C1 segment of cervical spinal cord (tissue), 14 donors: ENCODE measurements around the gene TCN2.
"Not testable (repeated sequence)": the region's sequence is repeated elsewhere in the genome, so short reads cannot be mapped to it uniquely, and the experiment has no call there.

Experiments
- DNase-seq, 14 donors: peaks; one replicate each; lab custom pipeline; 2025; lab: John Stamatoyannopoulos, UW

TCN2 gene

GRCh38 chr22:30609260-30610185 is 2.5 kb downstream of the TCN2 start:
- DNase-seq: peak in 5 of 14 donors; percentile 9 to 40 (median 11)

- DNase-seq: peak in 2 of 14 donors; percentile 1 to 32
These were observed 3.3 kb downstream of the TCN2 start for GRCh38 chr22:30610299-30610698.

GRCh38 chr22:30611197-30611596 is 4.2 kb downstream of the TCN2 start:
- no peak for DNase-seq

- no peak for DNase-seq
These were observed 5.8 kb downstream of the TCN2 start for GRCh38 chr22:30612789-30613188.

DNA sequence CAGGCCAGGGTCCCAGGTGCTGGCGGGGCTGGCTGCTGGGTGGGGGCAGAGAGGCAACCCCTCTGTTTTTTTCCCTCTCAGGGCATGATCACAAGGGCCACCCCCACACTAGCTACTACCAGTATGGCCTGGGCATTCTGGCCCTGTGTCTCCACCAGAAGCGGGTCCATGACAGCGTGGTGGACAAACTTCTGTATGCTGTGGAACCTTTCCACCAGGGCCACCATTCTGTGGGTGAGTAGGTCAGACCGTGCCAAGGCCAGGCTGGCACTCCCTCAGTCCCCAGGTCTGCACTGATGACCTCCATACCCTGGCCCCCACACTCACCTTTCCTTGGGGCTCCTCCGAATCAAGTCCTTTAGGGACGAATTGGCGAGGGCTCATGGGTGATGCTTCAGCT is 7.3 kb downstream of the TCN2 start:
- DNase-seq: no peak

DNA sequence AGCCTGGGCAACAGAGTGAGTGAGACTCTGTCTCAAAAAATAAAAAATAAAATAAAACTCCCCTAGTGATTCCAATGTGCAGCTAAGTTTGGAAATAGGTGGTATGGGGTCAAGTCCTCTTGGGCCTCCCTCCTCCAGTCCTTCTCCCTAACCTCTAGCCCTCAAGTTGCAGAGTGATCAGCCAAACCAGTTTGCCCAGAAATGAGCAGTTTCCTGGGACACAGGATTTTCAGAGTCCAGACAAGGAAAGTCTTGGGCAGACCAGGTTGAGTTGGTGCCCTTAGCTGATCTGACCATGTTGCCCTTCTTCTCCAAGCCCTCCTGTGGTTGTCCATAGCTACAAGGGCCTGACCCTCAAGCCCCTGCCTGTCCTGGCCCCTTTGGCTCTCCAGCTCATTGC is 7.9 kb downstream of the TCN2 start:
- no peak for DNase-seq

DNA sequence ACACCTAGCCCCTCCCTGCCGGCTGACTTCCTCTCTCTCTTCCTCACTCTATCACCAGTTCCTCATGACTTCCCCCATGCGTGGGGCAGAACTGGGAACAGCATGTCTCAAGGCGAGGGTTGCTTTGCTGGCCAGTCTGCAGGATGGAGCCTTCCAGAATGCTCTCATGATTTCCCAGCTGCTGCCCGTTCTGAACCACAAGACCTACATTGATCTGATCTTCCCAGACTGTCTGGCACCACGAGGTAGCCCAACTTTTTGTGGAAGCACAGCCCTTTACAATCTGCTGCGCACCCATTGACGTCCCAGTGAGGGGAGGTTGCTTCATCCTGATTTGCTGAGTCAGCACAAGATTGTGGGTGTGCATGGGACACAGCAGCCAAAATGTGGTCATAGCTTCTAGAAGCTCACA is 8.6 kb downstream of the TCN2 start:
- no peak for DNase-seq

- DNase-seq: no peak
These were observed 10.8 kb downstream of the TCN2 start for GRCh38 chr22:30617819-30618218.

- not testable (repeated sequence) for DNase-seq
These were observed 12.9 kb downstream of the TCN2 start for GRCh38 chr22:30619909-30620308.

- no peak for DNase-seq
These were observed 19.4 kb downstream of the TCN2 start for GRCh38 chr22:30626413-30626812.

GRCh38 chr22:30627471-30627870 is 20.5 kb downstream of the TCN2 start:
- DNase-seq: no peak

- DNase-seq: peak in 6 of 14 donors; percentile 16 to 63 (median 20)
These were observed 21.5 kb downstream of the TCN2 start for GRCh38 chr22:30628491-30628890.

- not testable (repeated sequence) for DNase-seq
These were observed 24.5 kb downstream of the TCN2 start for GRCh38 chr22:30631469-30631868.

GRCh38 chr22:30634471-30635233 is 27.7 kb downstream of the TCN2 start:
- DNase-seq: peak; percentile 41 to 89 (median 82)

DNA sequence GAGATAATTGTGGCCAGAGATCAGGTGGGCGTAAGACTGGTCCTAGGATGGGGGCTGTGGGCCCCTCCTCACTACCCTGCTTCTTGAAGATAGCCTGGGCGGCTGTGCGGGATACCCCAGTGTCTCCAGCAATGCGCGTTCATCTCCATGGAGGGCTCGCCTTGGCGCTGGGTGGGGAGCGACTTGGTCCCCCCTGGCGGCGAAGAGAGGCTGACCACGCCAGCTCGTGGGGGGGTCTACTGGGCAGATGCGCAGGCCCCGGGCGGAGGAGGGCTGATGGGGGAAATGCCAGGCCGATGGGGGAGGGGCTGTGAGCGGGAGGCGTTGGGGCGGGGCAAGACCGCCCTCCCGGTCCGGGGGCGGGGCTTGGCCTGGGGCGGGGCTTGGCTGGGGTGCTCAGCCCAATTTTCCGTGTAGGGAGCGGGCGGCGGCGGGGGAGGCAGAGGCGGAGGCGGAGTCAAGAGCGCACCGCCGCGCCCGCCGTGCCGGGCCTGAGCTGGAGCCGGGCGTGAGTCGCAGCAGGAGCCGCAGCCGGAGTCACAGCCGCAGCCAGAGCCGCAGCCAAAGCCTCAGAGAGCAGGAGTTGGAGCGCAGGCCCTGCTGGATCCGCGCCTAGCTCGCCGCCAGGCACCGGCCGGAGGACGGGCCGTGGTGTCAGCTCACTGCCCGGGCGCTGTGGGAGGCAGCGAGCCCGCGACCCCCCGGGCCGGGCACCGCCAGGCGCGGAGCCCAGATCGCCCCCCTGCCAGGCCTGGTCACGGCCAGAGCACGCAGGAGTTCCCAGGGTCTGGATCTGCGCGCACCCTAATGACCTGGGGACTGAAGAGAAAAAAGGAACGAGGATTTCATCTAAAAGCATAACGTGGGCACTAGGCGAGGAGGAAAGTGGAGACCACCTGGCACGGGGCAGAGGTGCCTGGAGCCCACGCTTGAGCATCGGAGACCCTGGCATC is 28.6 kb downstream of the TCN2 start, which contains the start of gene SLC35E4:
SLC35E4 (plus strand) TSS at position 509 of the 953 bp plus-strand sequence. CDS start 670 bp downstream, outside the sequence.
- peak; percentile 41 to 94 (median 90) for DNase-seq

- DNase-seq: peak in 9 of 14 donors; percentile 14 to 62 (median 39)
These were observed 29.5 kb downstream of the TCN2 start for GRCh38 chr22:30636226-30637077.

DNA sequence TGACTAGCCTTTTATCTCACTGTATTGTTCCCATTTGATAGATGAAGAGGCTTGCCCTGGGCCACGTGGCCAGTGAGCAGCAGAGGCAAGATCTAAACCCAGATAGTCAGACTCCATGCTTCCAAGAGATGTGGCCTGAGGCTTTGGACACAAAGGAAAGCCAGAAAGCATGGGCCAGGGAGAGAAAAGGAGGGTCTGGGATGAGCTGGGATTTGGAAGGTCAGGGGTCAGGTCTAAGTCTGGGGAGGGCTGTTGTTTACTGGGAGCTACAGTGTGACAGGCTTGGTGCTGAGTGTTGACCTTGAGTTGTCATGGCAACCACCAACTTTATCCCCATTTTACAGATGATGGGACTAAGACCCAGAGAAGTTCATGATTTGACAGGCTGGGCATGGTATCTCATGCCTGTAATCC is 30.7 kb downstream of the TCN2 start:
- DNase-seq: no peak

DNA sequence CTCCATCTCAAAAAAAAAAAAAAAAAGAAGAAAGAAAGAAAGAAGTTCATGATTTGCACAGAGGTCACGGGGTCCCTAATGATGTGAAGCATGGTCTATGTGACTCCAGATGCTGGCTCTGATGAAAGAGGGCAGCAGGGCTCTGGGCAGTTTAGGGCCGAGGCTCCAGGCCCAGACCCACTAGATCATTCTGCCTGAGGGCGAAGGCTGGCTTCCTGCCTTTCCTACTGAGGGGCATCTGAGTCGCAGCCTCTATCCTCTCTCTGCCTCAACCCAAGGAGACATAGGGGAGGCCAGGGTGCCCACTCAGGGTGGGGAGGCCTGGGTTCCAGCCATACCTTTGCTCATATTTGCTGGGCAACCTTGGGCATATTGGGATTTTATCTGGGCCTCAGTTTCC is 33.4 kb downstream of the TCN2 start:
- no peak for DNase-seq

DNA sequence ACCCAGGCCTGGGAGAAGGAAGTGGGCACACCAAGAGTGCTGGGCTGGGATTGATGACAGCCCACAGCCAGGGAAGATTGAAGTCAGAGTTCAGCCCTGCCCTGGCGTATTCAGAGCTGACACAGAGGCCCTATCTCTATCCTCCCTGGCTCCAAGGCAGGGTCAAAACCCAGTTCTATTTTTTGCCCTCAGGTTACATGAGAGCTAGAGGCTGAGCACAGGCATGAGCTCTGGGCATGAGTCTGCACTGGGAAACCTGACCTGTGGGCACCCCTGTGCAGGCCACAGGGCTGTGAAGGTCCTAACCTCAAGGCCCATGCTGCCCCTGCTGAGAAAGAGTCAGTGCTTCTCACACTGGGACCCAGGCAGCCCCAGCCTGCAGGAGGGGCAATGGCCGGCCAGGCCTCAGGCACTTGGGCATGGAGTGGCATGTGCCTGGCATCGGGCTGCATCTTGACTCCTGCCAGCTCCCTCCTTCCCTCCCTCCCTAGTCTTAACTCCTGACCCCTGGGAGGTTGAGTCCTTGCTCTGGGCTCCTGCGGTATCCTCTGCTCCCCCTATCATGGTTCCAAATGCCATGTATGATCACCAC is 34.0 kb downstream of the TCN2 start:
- no peak for DNase-seq
